D721Med (cell line): Measurements from ENCODE around the gene GDAP2.

Experiments used
- DNase-seq: peaks from one replicate; pipeline ENCODE4 v3.0.0; 2011; ENCODE audit warnings: low spot score; ENCODE audit not compliant: insufficient read length
- FAIRE-seq: peaks from 2 replicates; lab custom pipeline; 2011; peaks lifted over from hg19 to GRCh38; lab: Jason Lieb, UNC
- TF ChIP-seq, protein P1 (sequence below): IDR thresholded peaks from 2 replicates; pipeline ENCODE4 v1.5.1; 2012; ENCODE audit warnings: mild to moderate bottlenecking, control low read depth; ENCODE audit not compliant: insufficient read depth; ENCODE audit errors: missing control alignments

GDAP2 gene

DNA sequence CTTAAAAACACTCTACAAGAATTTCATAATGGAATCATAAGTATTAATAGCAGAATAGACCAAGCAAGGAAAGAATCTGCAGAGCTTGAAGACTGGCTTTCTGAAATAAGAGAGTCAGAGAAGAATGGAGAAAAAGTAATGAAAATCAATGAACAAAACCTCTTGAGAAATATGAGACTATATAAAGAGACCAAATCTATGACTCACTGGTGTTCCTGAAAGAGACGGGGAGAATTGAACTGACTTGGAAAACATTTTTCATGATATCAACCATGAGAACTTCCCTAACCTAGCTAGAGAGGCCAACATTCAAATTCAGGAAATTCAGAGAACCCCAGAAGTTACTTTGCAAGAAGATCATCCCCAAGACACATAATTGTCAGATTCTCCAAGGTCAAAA, 85.6 kb downstream of the GDAP2 start:
- TF ChIP-seq, protein P1, sequence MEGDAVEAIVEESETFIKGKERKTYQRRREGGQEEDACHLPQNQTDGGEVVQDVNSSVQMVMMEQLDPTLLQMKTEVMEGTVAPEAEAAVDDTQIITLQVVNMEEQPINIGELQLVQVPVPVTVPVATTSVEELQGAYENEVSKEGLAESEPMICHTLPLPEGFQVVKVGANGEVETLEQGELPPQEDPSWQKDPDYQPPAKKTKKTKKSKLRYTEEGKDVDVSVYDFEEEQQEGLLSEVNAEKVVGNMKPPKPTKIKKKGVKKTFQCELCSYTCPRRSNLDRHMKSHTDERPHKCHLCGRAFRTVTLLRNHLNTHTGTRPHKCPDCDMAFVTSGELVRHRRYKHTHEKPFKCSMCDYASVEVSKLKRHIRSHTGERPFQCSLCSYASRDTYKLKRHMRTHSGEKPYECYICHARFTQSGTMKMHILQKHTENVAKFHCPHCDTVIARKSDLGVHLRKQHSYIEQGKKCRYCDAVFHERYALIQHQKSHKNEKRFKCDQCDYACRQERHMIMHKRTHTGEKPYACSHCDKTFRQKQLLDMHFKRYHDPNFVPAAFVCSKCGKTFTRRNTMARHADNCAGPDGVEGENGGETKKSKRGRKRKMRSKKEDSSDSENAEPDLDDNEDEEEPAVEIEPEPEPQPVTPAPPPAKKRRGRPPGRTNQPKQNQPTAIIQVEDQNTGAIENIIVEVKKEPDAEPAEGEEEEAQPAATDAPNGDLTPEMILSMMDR, result no peak
- DNase-seq, result no peak
- FAIRE-seq, result no peak

DNA sequence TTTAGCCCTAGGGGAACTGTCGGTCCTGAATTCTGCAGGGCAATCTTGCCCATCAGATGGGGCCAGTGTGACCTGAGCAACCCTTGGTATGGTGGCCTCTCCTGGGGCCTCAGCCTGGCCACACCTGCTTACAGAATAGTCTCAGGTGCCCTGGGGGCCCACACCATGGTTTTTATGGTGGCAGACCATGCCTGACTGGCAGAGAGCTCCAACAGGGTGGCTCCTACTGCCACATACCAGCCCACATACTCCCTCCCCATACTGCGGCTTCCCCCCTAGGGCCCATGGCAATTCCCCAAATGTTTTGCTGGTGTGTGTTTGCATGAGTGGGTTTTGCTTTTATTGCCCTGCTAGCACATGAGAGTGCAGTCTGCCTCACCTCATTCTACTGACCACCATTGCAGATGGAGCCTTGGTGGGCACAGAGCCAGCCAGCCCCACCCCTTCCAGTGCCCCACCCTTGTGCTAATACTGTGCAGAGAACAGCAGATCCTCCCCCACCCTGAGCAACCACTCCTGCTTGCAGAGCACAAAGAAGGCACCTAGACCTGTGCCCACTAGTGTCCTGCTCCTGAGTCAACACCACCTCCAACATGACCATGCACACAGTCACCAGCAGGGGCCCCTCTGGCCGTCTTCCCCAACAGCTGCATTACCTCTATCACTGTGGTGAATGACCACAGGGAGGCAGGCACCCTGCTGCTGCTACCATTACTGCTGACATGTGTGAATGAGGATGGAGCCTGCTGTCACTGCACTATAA, 86.8 kb downstream of the GDAP2 start:
- TF ChIP-seq, protein P1, result no peak
- no peak for FAIRE-seq
- DNase-seq, result no peak

DNA sequence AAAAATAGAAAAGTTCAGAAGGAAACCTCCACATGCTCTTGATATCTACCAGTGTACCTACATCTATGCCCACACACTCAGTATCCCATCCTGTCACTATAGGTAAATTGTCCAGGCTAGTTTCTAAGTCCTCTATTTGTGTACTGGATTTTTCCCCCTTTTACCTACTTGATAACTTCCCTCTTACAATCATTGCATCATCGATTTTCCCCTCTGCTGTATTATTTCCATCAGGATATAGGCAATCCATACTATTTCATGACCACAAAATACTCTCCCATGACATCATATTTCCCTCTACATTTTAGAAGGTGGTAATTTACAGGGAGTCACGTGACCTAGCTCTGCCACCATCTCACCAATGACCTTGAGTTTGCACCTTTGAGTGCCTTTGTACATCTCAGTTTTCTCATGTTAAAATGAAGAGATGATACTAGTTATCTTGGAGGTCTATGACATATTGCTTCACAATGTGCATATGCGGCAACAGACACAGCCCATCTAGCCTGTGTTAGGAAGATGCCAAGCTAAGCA, 88.2 kb downstream of the GDAP2 start:
- DNase-seq (no peak), FAIRE-seq (no peak)
- TF ChIP-seq, protein P1, result no peak

DNA sequence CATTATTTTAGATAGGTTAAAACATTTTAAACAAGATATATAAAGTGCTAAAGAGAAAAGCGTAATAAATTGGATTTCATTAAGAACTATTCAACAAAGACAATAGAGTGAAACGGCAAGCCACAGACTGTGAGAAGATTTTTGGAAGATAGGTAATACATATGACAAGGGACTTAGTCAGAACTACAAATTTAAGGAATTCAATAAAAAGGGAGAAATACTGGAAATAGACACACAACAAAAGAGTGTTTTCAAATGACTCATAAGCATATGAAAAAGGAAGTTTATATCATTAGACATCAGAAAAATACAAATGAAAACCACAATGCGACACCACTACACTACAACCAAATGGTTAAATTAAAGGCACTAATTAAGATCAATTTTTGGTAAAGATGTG, 90.5 kb downstream of the GDAP2 start:
- DNase-seq (no peak), FAIRE-seq (no peak)
- TF ChIP-seq, protein P1, result no peak

DNA sequence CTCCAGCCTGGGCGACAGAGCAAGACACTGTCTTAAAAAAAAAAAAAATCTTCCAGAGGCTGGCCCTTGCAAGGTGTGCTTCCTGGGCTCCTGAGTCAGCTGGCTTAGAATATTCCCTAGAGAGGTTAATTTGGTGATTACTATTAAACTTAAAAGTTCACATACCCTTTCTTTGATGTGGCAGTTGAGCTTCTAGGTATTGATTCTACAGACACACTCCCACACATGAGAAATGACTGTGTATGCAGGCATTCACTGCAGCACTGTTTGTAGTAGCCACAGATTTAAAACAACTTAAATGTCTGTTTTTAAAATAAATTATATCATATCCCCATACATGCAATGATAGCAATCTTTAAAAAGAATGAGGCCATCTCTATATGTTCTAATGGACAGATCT, 93.4 kb downstream of the GDAP2 start:
- TF ChIP-seq, protein P1, result no peak
- no peak for FAIRE-seq
- DNase-seq, result no peak

DNA sequence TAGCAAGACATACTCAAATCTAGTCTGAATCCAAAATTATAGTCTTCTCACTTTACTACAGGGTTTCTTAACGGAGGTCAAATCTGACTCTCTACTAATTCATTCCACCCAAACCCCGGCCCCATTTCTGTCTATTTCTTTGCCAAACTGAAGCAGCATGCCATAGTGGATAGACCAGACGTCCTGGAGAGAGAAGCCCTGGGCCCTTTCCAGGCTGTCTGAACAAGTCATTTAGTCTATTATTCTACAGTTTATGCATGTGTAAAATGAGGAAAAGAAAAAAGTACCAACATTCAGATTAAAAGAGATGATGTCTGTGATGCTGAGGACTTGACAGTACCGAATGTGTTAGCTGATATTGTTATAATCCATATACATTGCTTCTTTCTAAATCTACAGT, 95.0 kb downstream of the GDAP2 start:
- FAIRE-seq (no peak), DNase-seq (no peak)
- TF ChIP-seq, protein P1, result no peak

DNA sequence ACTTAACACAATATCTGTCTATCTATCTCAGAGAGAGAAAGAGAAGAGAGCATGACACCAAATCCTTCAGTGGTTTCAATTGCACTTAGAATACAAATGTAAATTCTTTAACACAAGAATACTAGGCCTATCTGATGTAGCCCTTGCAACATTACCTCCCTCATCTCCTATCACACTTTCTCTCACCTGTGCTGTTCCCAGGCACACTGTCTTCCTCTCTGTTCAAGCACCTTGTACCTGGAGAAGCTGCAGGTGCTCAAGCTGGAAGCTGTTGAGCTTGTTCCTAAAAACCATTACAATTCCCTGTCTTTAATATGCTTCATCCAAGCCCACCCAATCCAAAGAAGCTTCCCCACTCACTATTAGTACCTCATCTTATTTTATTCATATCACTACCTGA, 97.0 kb downstream of the GDAP2 start:
- FAIRE-seq, result no peak

More for the DNA sequence above, 97.0 kb downstream of the GDAP2 start:
- no peak for DNase-seq
- TF ChIP-seq, protein P1, result no peak
